HG03045 (cell line): ENCODE measurements around the gene RNF212.
"Not testable (repeated sequence)": the region's sequence is repeated elsewhere in the genome, so short reads cannot be mapped to it uniquely, and the experiment has no call there.

ENCODE experiments used
- ATAC-seq: cut with Tn5 transposase; IDR thresholded peaks from one replicate; pipeline ENCODE4 v1.9.1; 2021; ENCODE audit warnings: mild to moderate bottlenecking, moderate library complexity; ENCODE audit not compliant: unreplicated experiment

The RNF212 gene

DNA sequence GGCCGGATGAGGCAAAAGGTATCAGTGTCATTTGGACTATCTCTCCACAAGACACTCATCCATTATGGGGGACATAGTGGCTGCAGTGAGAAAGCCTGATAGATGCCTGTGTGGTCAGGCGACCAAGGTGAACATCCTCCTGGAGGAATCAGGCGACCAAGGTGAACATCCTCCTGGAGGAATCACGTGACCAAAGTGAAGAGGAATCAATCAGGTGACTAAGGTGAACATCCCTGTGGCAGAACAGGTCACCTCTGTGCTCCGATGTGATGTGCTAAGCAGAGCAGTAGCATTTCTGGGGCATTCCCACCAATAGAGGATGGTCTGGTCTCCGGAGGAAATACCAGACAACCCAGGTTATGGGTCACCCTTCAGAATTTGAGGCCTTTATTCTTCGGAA lies 44.0 kb downstream of the RNF212 start:
- ATAC-seq, result no peak

DNA sequence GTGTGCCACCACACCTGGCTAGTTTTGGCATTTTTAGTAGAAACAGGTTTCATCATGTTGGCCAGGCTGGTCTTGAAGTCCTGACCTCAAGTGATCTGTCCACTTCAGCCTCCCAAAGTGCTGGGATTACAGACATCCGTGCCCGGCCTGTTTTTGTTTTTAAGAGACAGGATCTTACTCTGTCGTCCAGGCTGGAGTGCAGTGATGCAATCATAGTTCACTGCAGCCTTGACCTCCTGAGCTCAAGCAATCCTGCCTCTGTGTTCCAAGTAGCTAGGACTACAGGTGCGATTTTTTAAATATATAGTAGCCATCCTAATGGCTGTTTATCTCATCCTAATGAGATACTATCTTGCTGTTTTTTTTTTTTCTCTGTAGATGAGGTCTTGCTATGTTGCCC lies 47.6 kb downstream of the RNF212 start:
- no peak for ATAC-seq

DNA sequence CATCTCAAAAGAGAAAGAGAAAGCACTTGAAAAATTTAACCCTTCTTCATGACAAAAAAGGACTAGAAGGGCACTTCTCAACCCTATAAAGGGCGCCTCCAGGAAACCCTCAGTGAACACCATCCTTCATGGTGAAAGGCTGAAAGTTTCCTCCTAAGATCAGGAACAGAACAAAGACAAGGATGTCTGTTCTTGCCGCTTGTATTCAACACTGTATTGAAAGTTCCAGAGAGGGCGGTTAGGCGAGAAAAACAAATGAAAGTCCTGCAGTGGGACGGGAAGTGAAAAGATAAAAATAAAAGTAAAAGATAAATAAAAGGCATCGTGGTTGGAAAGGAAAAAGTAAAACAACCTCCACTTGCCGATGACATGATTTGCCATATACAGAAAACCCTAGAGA lies 50.9 kb downstream of the RNF212 start:
- no peak for ATAC-seq

DNA sequence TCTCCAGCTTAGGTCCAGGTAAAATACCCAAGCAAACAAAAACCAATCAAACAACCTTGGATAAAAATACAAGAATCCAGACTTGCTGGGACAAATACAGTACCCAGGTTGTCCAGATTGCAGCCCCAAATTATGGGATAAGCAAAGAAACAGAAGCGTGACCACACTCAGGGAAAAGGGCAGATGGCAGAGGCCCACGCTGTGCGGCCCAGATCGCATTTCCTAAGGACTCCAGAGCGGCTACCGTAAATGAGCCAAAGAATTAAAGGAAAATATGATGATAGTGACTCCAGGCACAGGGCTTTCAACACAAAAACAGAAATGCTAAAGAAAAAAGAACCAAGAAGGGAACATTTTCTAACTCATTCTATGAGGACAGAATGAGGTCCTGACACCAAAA lies 51.6 kb downstream of the RNF212 start:
- no peak for ATAC-seq

DNA sequence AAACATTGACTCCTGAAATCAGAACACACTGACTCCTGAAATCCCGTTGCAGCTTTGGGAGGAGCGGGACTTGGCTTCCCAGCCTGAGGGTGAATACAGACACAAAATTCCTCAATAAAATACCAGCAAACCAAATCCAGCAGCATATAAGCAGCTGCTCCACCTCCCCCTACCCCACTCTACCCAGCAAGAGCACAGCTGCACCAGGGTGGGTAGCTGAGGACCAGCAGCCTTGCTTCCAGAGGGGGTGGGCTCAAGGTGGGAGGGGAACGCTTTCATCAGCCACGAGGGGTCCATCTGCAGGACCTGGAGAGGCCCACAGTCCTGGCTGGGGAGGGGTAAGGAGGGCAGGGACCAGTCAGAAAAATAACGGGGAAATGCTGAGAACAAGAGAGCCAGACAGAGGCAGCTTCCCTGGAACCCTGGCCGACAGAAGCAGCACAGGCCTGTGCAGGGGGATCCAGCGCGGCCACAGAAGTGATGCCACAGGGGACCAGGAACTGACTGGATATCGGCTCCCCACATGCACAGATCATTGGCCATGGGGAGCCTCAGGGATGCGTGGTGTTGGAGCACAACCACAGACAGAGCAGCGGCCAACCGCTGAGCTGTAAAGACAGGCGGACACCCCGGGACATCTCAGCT lies 52.2 kb downstream of the RNF212 start:
- ATAC-seq, result no peak

DNA sequence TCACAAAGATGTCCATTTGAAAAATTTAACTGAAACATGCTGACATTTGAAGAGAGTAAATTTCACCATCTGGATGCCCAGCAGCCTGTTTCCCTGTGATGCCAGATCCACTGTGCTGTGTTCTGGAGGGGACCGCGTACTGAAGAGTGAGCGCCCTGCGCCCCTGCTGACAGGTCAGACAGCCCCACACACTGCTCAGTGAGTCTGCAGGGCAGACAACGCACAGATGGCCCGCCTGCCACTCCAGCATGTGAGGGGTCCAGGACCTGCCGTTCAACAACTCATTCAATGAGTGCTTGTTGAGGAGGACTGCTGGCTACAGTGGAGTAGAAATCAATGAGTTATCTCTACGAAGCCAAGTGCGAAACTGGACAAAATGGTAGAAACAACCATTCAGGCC lies 52.7 kb downstream of the RNF212 start:
- no peak for ATAC-seq

DNA sequence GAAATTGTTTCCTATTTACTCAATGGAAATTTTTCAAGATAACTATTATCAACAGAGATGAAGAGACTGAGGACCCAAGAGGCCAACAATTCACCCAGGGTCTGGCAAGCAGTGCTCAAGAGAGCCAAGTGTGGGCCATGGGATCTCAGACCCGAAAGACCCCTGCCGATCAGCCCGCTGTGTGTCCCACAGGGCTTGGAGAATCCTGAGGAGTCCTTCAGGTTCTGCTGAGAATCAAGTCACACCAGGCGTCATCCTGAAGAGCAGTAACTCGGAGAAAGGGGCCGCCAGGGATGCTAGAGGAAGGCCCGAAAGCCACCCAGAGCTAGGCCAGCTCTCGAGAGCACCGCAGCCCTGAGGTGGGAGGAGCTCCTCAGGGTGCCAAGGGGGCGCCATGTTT lies 53.2 kb downstream of the RNF212 start:
- no peak for ATAC-seq

DNA sequence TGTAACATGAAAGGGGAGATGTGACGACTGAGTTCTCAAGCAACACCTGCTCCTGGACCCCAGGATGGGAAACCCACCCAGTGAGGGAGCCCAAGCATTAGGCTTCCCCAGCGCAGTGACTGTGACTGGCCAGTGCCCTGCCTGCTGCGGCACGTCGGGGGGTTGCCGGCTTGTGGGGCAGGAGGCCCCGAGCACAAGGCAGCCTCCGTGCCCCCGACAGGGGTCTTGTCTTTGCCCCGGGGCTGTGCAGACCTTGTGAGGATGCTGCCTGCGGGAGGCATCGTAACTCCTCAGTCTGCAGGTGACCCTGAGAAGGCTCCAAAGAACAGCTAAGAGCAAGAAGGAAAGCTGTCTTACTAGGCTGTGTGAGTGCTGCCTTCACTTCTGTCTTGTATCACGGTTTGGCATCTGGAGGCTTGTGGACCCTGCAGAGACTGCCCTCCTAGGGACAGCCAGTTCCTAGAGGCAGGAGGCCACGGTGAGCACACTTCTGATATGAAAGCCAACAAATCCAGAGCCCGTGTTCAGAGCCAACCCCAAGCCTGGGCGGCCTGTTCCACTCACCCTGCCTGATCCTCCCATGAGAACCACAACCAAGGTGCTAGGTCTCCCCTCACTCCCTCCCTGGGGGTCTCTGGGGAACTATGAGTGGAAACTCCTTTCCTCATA lies 54.2 kb downstream of the RNF212 start:
- no peak for ATAC-seq

DNA sequence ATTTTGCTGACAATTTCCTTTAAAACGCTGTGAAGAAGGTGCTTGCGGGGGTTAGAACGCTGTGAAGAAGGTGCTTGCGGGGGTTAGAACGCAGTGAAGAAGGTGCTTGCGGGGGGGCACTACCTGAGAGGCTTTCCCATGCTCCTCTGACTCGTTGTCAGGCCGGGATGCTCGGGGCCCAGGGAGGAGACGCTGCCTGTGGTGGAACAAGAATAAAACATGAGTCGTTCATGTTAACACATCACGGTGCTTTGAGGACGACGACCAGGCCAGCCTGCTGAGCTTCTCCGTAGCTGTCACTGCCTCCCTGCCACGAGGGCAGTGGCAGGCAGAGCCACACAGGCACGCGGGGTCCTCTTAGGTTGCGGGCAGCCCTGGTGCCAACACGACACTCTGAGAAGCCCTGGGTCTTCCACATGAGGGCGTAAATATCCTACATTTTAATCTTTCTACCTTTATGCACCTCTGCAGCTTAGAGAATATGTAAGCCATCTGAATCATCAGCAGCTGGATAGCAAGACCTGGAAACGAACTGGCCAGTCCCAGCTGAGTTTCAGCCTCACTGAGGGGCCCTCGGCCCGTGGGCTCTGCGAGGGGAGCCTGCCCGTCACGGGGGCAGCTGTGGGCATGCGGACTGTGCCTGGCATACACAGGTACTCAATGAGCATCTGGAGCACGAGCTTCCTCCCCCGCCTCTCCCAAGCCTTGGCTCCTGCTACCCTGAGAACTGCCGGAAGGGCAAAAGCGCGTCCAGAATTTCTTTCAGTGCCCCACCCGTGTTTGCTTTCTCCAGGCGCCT lies 55.0 kb downstream of the RNF212 start:
- ATAC-seq, result no peak

DNA sequence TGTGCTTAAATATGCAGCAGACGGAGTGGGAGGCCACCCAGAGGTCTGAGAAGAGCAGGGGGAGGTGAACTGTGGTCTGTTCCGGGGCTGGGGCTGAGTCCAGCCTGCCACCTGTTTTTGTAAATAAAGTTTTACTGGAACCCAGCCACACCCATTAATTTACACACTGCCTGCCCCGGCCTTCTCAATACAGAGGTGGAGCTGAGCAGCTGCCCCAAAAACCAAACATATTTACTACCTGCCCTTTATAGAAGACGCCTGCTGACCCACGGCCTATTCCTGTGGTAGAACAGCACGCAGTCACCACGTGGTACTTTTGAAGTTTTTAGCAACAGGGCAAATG lies 56.0 kb downstream of the RNF212 start:
- ATAC-seq, result no peak

DNA sequence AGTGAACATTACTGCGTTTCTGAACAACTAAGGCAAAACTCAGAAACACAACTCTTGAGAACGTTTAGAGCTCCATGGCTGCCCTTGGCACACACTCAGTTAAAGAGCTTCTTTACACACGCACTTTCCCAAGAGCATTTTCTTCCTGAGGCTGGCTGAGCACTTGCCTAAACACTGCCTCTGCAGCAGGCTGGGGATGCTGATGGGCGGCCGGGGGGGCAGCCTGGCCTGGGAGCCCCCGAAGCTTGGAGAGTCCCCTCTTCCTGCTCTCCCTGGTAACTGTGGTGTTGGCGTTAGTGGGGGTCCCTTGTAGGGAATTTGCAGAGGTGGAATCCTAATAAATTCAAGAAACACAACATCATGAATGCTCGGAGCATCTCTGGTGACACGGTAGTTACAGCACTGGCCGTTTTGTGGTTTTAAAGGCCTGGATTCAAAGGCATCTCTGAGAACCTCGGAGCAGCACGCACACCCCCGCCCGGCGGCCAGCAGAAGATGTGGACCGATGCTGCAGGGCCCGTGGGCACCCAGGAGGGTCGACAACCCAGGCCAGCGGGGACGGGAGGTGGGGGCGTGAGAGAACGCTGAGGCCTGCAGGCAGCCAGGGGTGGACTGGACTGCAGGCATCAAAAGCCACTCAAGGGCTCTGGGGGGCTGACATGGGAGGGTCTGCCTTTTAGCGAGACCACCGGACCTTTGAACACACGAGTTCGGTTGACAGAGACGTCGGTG lies 56.5 kb downstream of the RNF212 start:
- no peak for ATAC-seq

DNA sequence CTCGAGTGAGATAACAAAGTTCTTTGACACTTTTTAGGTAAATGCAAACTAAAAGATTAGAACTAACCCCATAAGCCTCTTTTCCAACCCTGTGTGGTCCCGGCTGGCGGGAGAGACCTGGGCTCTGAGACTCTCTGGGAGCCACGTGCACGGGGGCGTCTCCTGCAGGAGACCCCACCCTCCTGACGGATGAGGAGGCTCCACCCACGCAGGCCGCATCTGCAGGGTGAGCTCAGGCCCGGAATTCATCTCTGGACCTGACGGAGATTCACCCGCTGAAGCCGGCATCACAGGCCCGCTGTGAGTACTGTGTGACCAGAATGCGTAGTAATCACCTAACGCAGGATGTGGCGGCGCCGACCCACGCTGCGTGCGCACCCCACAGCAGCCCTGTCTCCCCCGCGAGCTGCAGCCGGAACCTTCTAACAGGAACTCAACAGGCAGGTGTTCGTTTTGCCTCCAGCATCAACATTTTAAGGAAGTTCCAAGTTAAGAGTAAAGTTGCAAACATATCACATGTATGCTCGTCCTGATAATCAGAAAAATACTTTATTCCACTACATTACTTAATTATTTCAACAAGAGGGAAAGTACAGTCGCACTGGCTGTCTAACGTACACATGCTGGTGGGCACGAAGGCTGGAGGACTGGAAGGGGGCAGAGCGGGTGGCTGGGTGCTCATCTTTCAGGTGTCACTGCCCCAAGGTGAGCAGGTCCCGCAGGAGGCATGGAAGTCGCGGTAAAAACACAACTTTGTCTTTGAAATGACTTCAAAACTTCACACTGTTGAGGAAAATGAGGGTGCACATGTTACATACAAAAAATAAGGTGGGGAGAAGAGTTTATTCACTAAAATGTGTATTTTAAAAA lies 57.4 kb downstream of the RNF212 start:
- ATAC-seq, result no peak

DNA sequence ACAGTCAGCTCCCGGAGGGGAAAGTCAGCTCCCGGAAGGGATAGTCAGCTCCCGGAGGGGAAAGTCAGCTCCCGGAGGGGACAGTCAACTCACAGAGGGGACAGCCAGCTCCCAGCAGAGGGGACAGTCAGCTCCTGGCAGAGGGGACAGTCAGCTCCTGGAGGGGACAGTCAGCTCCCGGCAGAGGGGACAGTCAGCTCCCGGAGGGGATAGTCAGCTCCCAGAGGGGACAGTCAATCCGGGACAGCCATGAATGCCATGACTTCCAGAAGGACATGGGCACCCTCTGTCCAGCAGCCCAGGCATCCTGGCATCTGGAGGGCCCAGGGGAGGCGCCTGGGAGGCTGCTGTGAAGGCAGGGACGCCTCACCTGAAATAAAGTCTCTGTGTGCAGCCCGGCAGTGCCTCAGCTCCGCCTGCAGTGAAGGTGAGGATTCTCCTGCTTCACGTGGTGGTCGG lies 58.1 kb downstream of the RNF212 start:
- ATAC-seq, result not testable (repeated sequence)

DNA sequence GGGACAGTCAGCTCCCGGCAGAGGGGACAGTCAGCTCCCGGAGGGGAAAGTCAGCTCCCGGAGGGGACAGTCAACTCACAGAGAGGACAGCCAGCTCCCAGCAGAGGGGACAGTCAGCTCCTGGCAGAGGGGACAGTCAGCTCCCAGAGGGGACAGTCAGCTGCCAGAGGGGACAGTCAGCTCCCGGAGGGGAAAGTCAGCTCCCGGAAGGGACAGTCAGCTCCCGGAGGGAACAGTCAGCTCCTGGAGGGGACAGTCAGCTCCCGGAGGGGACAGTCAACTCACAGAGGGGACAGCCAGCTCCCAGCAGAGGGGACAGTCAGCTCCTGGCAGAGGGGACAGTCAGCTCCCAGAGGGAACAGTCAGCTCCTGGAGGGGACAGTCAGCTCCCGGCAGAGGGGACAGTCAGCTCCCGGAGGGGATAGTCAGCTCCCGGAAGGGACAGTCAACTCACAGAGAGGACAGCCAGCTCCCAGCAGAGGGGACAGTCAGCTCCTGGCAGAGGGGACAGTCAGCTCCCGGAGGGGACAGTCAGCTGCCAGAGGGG lies 58.6 kb downstream of the RNF212 start:
- not testable (repeated sequence) for ATAC-seq

DNA sequence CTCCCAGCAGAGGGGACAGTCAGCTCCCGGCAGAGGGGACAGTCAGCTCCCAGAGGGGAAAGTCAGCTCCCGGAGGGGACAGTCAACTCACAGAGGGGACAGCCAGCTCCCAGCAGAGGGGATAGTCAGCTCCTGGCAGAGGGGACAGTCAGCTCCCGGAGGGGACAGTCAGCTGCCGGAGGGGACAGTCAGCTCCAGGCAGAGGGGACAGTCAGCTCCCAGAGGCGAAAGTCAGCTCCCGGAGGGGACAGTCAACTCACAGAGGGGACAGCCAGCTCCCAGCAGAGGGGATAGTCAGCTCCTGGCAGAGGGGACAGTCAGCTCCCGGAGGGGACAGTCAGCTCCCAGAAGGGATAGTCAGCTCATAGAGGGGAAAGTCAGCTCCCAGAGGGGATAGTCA lies 59.5 kb downstream of the RNF212 start:
- not testable (repeated sequence) for ATAC-seq

DNA sequence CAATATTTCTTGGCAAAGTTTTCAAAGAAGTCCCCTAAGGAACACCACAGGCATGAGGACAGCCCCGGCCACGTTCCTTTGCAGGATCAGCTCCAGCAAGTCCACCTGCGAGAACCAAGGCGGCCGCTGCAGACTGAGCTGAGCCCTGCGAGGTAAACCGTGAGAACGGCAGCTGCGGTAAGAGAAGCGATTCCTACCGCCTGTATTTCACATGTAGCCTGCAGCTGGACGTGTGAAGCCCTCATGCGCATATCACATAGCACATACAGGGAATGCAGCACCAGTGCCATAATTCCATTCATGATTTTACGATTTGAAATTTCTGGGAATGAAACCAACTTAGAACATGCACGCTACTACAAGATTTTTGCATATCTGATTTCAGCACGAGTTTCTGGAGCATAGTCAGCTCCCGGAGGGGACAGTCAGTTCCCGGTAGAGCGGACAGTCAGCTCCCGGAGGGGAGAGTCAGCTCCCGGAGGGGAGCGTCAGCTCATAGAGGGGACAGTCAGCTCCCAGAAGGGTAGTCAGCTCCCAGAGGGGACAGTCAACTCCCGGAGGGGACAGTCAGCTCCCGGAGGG lies 60.2 kb downstream of the RNF212 start:
- no peak for ATAC-seq

DNA sequence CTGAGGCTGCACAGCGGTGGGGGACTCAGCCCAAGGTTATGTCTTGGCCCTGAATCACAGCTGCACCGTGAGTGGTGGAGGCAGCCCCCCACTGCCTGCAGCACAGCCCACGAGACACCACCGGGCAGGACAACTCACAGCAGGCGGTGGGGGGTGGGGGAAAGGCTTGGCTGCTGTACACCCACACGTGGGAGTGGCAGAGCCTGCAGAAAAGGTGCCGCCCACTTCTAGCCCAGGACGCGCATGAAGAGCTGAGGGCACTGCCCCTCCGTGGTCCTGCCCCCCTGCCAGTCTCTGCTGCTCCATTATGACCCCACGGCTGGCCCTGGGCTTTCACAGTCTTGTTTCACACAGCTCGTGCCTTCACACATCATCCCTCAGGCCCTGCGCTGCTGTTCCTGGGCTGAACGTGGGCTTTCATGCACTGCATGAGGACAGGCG lies 61.1 kb downstream of the RNF212 start:
- no peak for ATAC-seq

DNA sequence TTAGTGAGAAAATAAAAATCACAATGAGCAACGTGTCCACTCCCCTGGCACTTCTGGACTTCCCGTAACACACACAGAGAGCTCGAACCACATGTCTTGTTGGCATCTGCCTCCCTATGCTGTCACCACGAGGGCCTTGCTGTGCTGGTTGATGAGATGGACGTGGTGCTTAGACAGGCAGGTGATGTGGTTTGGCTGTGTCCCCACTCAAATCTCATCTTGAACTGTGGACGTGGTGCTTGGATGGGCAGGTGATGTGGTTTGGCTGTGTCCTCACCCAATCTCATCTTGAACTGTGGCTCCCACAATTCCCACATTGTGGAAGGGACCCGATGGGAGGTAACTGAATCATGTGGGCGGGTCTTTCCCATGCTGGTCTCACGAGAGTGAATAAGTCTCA lies 61.9 kb downstream of the RNF212 start:
- ATAC-seq, result no peak

DNA sequence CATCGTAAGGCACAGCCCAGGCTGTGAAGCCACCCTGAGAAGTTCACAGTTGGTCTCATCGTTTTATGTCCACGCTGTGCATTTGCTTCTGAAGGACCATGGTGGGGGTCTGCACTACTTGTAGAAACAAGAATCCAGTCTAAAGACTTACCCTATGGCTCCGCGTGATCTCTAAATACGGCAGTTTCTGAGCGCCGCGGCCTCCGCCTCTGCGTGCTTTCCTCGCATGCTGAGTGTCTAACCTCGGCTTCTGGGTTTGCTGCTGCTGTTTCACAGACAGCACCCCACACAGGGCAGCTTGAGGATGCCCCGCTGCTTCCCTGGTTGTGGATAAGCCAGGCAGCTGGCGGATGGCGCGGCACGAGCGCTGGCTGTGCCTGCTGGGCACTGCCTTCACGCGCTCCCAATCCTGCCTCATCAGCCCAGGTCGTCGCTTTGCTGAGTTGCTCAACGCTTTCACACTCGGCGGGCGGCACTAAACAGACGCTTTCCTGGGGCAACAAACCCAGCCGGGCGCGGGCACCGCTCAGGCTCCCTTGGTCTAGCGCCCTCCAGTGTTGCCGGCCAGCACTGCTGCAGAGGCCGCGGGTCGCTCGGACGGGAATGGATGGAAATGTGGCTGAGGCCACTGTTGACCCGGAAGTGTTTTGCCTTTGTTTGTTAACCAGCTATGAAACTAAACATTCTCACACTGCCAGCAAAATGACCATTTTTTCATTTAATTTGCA lies 62.7 kb downstream of the RNF212 start:
- no peak for ATAC-seq
